IMR-90 (cell line): ENCODE measurements around the gene MICAL2. TPM values are rescaled to one million over a fixed set of nuclear protein-coding genes. Genes with fewer than 3 reads are reported as not detected.

Experiments used
- ATAC-seq: fragments of 200-7000 bp; cut with Tn5 transposase; 2 replicates; pipeline ENCODE4 v1.9.1; 2020; ENCODE audit warnings: low read depth, mild to moderate bottlenecking, moderate library complexity
- BruUV-seq: library from RNA; stranded (reverse); fragments of 400-500 nt; replicated peaks from 2 replicates; lab custom pipeline; 2021; lab: Mats Ljungman, UMichigan
- CTCF ChIA-PET: fragments of 300-600 bp; formaldehyde crosslinking; extraction: SDS; loops from one replicate; lab custom pipeline; 2021; ENCODE audit warnings: antibody characterized with exemption; lab: Yijun Ruan, JAX
- POLR2A ChIA-PET: fragments of 300-600 bp; sonication (Branson Sonifier 250); formaldehyde crosslinking; loops from one replicate; lab custom pipeline; 2022; ENCODE audit warnings: antibody characterized with exemption; ENCODE audit not compliant: unreplicated experiment; lab: Charles Lee
- DNase-seq: peaks from one replicate; pipeline ENCODE4 v3.0.0; 2013
- H2AFZ ChIP-seq: replicated peaks from 2 replicates; pipeline ENCODE3; 2013; ENCODE audit warnings: low read length, mild to moderate bottlenecking; ENCODE audit not compliant: poor library complexity
- H2AK5ac ChIP-seq: 2 replicates; pipeline ENCODE4 v1.6.1; 2013; ENCODE audit warnings: low read depth, low read length, inconsistent platforms
- H2AK9ac ChIP-seq: replicated peaks from 2 replicates; pipeline ENCODE3; 2013; ENCODE audit warnings: mild to moderate bottlenecking, low read depth, low read length, moderate library complexity; ENCODE audit not compliant: poor library complexity
- H2BK120ac ChIP-seq: 2 replicates; pipeline ENCODE4 v1.6.1; 2013; ENCODE audit warnings: low read depth, low read length, inconsistent platforms
- H2BK15ac ChIP-seq: 3 replicates; pipeline ENCODE4 v1.6.1; 2013; ENCODE audit warnings: low read depth, low read length, inconsistent platforms
- H2BK20ac ChIP-seq: 2 replicates; pipeline ENCODE4 v1.6.1; 2013; ENCODE audit warnings: low read depth, mild to moderate bottlenecking, inconsistent platforms, low read length, moderate library complexity
- H2BK5ac ChIP-seq: 2 replicates; pipeline ENCODE4 v1.6.1; 2013; ENCODE audit warnings: mild to moderate bottlenecking, low read depth, low read length, inconsistent platforms; ENCODE audit not compliant: poor library complexity, severe bottlenecking
- H3K14ac ChIP-seq: replicated peaks from 2 replicates; pipeline ENCODE4 v1.6.1; 2013; ENCODE audit warnings: low read depth, low read length, inconsistent platforms
- H3K18ac ChIP-seq: 2 replicates; pipeline ENCODE4 v1.6.1; 2013; ENCODE audit warnings: low read depth, low read length, control low read depth
- H3K23ac ChIP-seq: 2 replicates; pipeline ENCODE4 v1.6.1; 2013; ENCODE audit warnings: low read depth, low read length, inconsistent platforms
- H3K27ac ChIP-seq: 2 replicates; pipeline ENCODE4 v1.5.1; 2013; ENCODE audit warnings: mild to moderate bottlenecking, control low read depth, low read length; ENCODE audit not compliant: insufficient read depth
- H3K27me3 ChIP-seq: 2 replicates; pipeline ENCODE4 v1.6.1; 2013; ENCODE audit warnings: low read length; ENCODE audit not compliant: control insufficient read depth, insufficient read depth
- H3K36me3 ChIP-seq: 2 replicates; pipeline ENCODE4 v1.6.1; 2013; ENCODE audit warnings: low read length, mixed read lengths; ENCODE audit not compliant: control insufficient read depth, insufficient read depth
- H3K4ac ChIP-seq: 2 replicates; pipeline ENCODE4 v1.6.1; 2013; ENCODE audit warnings: low read depth, low read length, inconsistent platforms
- H3K4me1 ChIP-seq: 2 replicates; pipeline ENCODE4 v1.6.1; 2013; ENCODE audit warnings: low read length, mixed read lengths; ENCODE audit not compliant: control insufficient read depth, insufficient read depth
- H3K4me2 ChIP-seq: 2 replicates; pipeline ENCODE4 v1.6.1; 2013; ENCODE audit warnings: low read depth, mild to moderate bottlenecking, control low read depth, low read length, moderate library complexity
- H3K4me3 ChIP-seq: 2 replicates; pipeline ENCODE4 v1.5.1; 2013; ENCODE audit warnings: low read depth, mild to moderate bottlenecking, control low read depth, low read length, moderate library complexity; ENCODE audit not compliant: insufficient read depth
- H3K56ac ChIP-seq: 2 replicates; pipeline ENCODE4 v1.6.1; 2013; ENCODE audit warnings: low read length, inconsistent platforms; ENCODE audit not compliant: insufficient read depth; ENCODE audit errors: extremely low read depth
- H3K79me1 ChIP-seq, 2 experiments: 2 replicates each; pipeline ENCODE4 v1.6.1; 2013; ENCODE audit warnings: low read length in 2 of 2, inconsistent platforms in 1 of 2, low read depth in 1 of 2
- H3K9ac ChIP-seq: 2 replicates; pipeline ENCODE4 v1.6.1; 2013; ENCODE audit warnings: low read depth, low read length, control low read depth
- H3K9me1 ChIP-seq: 2 replicates; pipeline ENCODE4 v1.6.1; 2013; ENCODE audit warnings: low read length, inconsistent platforms; ENCODE audit not compliant: insufficient read depth
- H3K9me3 ChIP-seq: 2 replicates; pipeline ENCODE4 v1.6.1; 2013; ENCODE audit warnings: low read length; ENCODE audit not compliant: control insufficient read depth, insufficient read depth
- H4K20me1 ChIP-seq: 2 replicates; pipeline ENCODE4 v1.6.1; 2013; ENCODE audit warnings: low read length, inconsistent platforms; ENCODE audit not compliant: insufficient read depth
- H4K5ac ChIP-seq: 2 replicates; pipeline ENCODE4 v1.6.1; 2013; ENCODE audit warnings: mild to moderate bottlenecking, low read depth, low read length, control low read depth
- H4K8ac ChIP-seq, 2 experiments: 2 replicates each; pipeline ENCODE4 v1.6.1; 2013; ENCODE audit warnings: low read depth in 2 of 2, low read length in 2 of 2, control low read depth in 1 of 2, inconsistent platforms in 1 of 2
- H4K91ac ChIP-seq: 2 replicates; pipeline ENCODE4 v1.6.1; 2013; ENCODE audit warnings: low read depth, low read length, inconsistent platforms; ENCODE audit not compliant: insufficient read depth
- RFX5 ChIP-seq: IDR thresholded peaks from 2 replicates; pipeline ENCODE4 v1.8.0; 2012; ENCODE audit warnings: low read depth, mild to moderate bottlenecking, low read length, moderate library complexity
- WGBS, 2 experiments: methylation state at CpG; one replicate each; pipeline versions ENCODE4 v1.1.5 to v1.1.7; 2013; ENCODE audit warnings: missing lambda C conversion rate in 2 of 2; ENCODE audit not compliant: insufficient read length in 1 of 2; ENCODE audit errors: extremely low coverage in 2 of 2; 5-methylcytosine and 5-hydroxymethylcytosine counted together
- dilution Hi-C: fragments of 300-500 bp; cut with HindIII; formaldehyde crosslinking; loops from one replicate; pipeline ENCODE4 v1.14.3; 2018; ENCODE audit warnings: low sequenced_read_pairs; ENCODE audit not compliant: unreplicated experiment
- in situ Hi-C: fragments of 300-500 bp; cut with MboI; formaldehyde crosslinking; loops from 3 replicates; pipeline ENCODE4 v1.14.3; 2019; ENCODE audit warnings: low sequenced_read_pairs, inconsistent platforms, mixed read lengths
- intact Hi-C: fragments of 100-400 bp; cut with micrococcal nuclease; formaldehyde crosslinking; loops from 2 replicates; pipeline ENCODE4 v1.10.0; 2022
- polyA plus RNA-seq, 3 experiments: library from polyadenylated mRNA; depleted of rRNA; stranded (reverse); fragments of >200 nt; gene quantifications; 2 replicates each; pipeline ENCODE4 v1.2.3, GENCODE V29; 2012; ENCODE audit warnings: low replicate concordance in 1 of 3
- total RNA-seq: library from RNA; depleted of rRNA; stranded (reverse); fragments of >200 nt; gene quantifications from 2 replicates; pipeline ENCODE4 v1.2.3, GENCODE V29; 2012
- TF ChIP-seq, protein P1 (sequence below): fragments of 150-350 bp; IDR thresholded peaks from 2 replicates; pipeline ENCODE4 v1.6.1; 2017; ENCODE audit warnings: mild to moderate bottlenecking, antibody characterized with exemption, low read length, low read depth

Gene MICAL2
- total and polyA plus RNA-seq, 2 of the 4 experiments (the other 2 are of a cell fraction) = 170 to 336 TPM

DNA sequence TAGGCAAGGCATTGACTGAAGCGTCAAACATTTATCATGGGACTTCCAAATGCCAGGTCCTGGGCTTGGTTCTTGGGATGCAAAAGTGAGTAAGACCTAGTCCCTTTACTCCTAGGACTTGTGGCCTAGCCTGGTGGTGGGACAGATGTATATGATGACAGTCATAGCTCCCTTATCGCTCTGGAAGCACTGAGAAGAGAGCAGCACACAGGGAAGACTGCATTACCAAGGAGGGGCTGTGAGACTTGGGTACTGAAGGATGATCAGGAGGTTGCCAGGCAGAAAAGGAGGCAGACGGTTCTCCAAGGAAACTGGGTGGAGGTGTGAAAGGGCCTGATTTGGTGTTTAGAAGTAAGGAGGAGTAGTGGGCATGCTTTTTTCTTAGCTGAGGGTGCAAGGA lies 32.5 kb downstream of the MICAL2 start:
- CTCF ChIA-PET = no interaction called here
- peak overlapping the region; percentile 48 for H3K4ac ChIP-seq
- 0 out of 3 replicates have a peak overlapping the region, but pooled peaks have one; percentile 15 for H2BK15ac ChIP-seq
- no peak overlapping the region for H3K4me3 ChIP-seq
- H4K8ac ChIP-seq = peak overlapping the region in 1 of 2 experiments; percentile 46; a peak in 2 of 4 replicates
- H4K20me1 ChIP-seq = peaks cover 57% of the 10 kb centered on the region
- 0 out of 2 replicates have a peak overlapping the region, but pooled peaks have one; percentile 0 for H4K5ac ChIP-seq
- H2AK9ac ChIP-seq = no peak overlapping the region
- BruUV-seq = no TSS peak
- no peaks in the 10 kb centered on the region for H3K9me3 ChIP-seq
- no peak for DNase-seq
- peak overlapping the region; percentile 34 for H2BK5ac ChIP-seq
- peak overlapping the region; percentile 31; the same call in 1 of the 2 replicates for H4K91ac ChIP-seq
- no CpG with 5 or more reads among the region's 3 CpGs for WGBS, 2 experiments
- peak overlapping the region; percentile 71 for H3K23ac ChIP-seq
- intact Hi-C loops (no loop called here), in situ Hi-C loops (no loop called here), dilution Hi-C loops (no loop called here)
- H2BK120ac ChIP-seq = peak overlapping the region; percentile 28; the same call in 1 of the 2 replicates
- no peak overlapping the region for H3K18ac ChIP-seq
- H2AFZ ChIP-seq = no peak overlapping the region
- no peak overlapping the region for H3K4me2 ChIP-seq
- H3K9ac ChIP-seq = no peak overlapping the region
- H3K56ac ChIP-seq = no peak overlapping the region
- peak overlapping the region; percentile 78 for H3K14ac ChIP-seq
- peak overlapping the region; percentile 62; the same call in 1 of the 2 replicates for H2AK5ac ChIP-seq
- H3K36me3 ChIP-seq = peaks cover 16% of the 10 kb centered on the region
- POLR2A ChIA-PET = no interaction called here
- no peak overlapping the region; the same call in 1 of the 2 replicates for H3K27ac ChIP-seq
- peaks cover 47% of the 10 kb centered on the region for H3K4me1 ChIP-seq
- H3K27me3 ChIP-seq = no peaks in the 10 kb centered on the region
- H2BK20ac ChIP-seq = peak overlapping the region; percentile 38; the same call in 1 of the 2 replicates
- no peak for ATAC-seq
- TF ChIP-seq RFX5 = peak; percentile 33; the same call in 1 of the 2 replicates
- TF ChIP-seq, protein P1, sequence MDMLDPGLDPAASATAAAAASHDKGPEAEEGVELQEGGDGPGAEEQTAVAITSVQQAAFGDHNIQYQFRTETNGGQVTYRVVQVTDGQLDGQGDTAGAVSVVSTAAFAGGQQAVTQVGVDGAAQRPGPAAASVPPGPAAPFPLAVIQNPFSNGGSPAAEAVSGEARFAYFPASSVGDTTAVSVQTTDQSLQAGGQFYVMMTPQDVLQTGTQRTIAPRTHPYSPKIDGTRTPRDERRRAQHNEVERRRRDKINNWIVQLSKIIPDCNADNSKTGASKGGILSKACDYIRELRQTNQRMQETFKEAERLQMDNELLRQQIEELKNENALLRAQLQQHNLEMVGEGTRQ = no peak
- peaks cover 46 to 85% of the 10 kb centered on the region in 2 experiments for H3K79me1 ChIP-seq
- peaks cover 60% of the 10 kb centered on the region for H3K9me1 ChIP-seq
